SK-N-MC (cell line): ENCODE measurements around the gene SIGLEC10.

Source experiments
- EZH2 ChIP-seq: fragments of 200-600 bp; sonication (generic); IDR thresholded peaks from one replicate; pipeline ENCODE4 v1.6.1; 2017; ENCODE audit warnings: antibody characterized with exemption
- POLR2AphosphoS5 ChIP-seq: IDR thresholded peaks from 2 replicates; pipeline ENCODE4 v1.6.1; 2012; ENCODE audit warnings: mild to moderate bottlenecking, low read depth, low read length, borderline replicate concordance

- no peak for TF ChIP-seq EZH2
- no peak for TF ChIP-seq POLR2AphosphoS5
Observed at GRCh38 chr19:51415187-51415586, 2.3 kb downstream of the SIGLEC10 start.
